Esophagus muscularis mucosa (tissue), 4 donors: ENCODE measurements around the gene LRRC3.

Experiments
- CTCF ChIP-seq, 3 experiments: fragments of 200-600 bp in 2 of 3; fragments of 450-650 bp in 1 of 3; sonication (generic) in 2 of 3; IDR thresholded peaks; one replicate each; pipeline ENCODE4 v1.5.1; 2017 to 2019; ENCODE audit warnings: antibody characterized with exemption in 3 of 3, mild to moderate bottlenecking in 2 of 3, moderate library complexity in 1 of 3
- EP300 ChIP-seq: sonication (generic); formaldehyde crosslinking; IDR thresholded peaks from one replicate; pipeline ENCODE4 v1.6.1; 2017; ENCODE audit warnings: antibody characterized with exemption
- POLR2A ChIP-seq: fragments of 450-650 bp; IDR thresholded peaks from one replicate; pipeline ENCODE4 v1.6.1; 2017; ENCODE audit warnings: antibody characterized with exemption, moderate library complexity, mild to moderate bottlenecking, low read depth
- POLR2AphosphoS5 ChIP-seq, 2 donors: sonication (generic); formaldehyde crosslinking; IDR thresholded peaks; one replicate each; pipeline ENCODE4 v1.6.1; 2017; ENCODE audit warnings: antibody characterized with exemption in 2 of 2

- no peak for TF ChIP-seq POLR2A
- no peak for TF ChIP-seq CTCF (IDR thresholded peaks at IDR 0.05)
- TF ChIP-seq POLR2AphosphoS5 (IDR thresholded peaks at IDR 0.05), result no peak
- TF ChIP-seq EP300, result no peak
These were observed 37.0 kb upstream of the LRRC3 start for GRCh38 chr21:44418108-44418875.
